BLaER1 treated with 17β-estradiol and CSF1 and Interleukin-3, amounts not matched to agents 10 nM and 100 nM (cell line): ENCODE measurements around the gene DNMT3A.

Experiments used
- H3K27ac ChIP-seq, 11 experiments: shearing (Covaris generic); formaldehyde crosslinking; 2 replicates each; pipeline ENCODE4 v1.8.1; 2022
- H3K27me3 ChIP-seq, 11 experiments: shearing (Covaris generic); formaldehyde crosslinking; 2 replicates each; pipeline ENCODE4 v1.8.1; 2022
- H3K36me3 ChIP-seq, 11 experiments: shearing (Covaris generic); formaldehyde crosslinking; 2 replicates each; pipeline ENCODE4 v1.8.1; 2022
- H3K4me1 ChIP-seq, 10 experiments: shearing (Covaris generic); formaldehyde crosslinking; 2 replicates each; pipeline ENCODE4 v1.8.1; 2022
- H3K4me2 ChIP-seq, 11 experiments: shearing (Covaris generic); formaldehyde crosslinking; 2 replicates each; pipeline ENCODE4 v1.8.1; 2022
- H3K4me3 ChIP-seq, 10 experiments: shearing (Covaris generic); formaldehyde crosslinking; 2 replicates each; pipeline ENCODE4 v1.8.1; 2022
- H3K9ac ChIP-seq, 11 experiments: shearing (Covaris generic); formaldehyde crosslinking; 2 replicates each; pipeline ENCODE4 v1.8.1; 2022
- H3K9me3 ChIP-seq, 11 experiments: shearing (Covaris generic); formaldehyde crosslinking; replicated peaks in 1 of 11; 2 replicates each; pipeline ENCODE4 v1.8.1; 2022
- H4K20me1 ChIP-seq, 11 experiments: shearing (Covaris generic); formaldehyde crosslinking; 2 replicates each; pipeline ENCODE4 v1.8.1; 2022
- Cebpa-rat ChIP-seq, 11 experiments: shearing (Covaris generic); IDR thresholded peaks; 2 replicates each; pipeline ENCODE4 v1.8.1; 2022

Gene DNMT3A

GRCh38 chr2:25330937-25331336 lies 10.8 kb downstream of the DNMT3A start:
- TF ChIP-seq Cebpa-rat (IDR thresholded peaks at IDR 0.05) = no peak
- Histone ChIP-seq H3K4me3 (no peak overlapping the region), H3K9me3 (peaks cover 19 to 31% (median 22%) of the 10 kb centered on the region in 11 experiments), H3K4me1 (peaks cover 29 to 44% (median 42%) of the 10 kb centered on the region in 10 experiments), H3K27ac (no peak overlapping the region), H3K4me2 (0 out of 22 replicates have a peak overlapping the region, but pooled peaks of 1 of the 11 experiments have one; percentile 9), H3K9ac (no peak overlapping the region), H3K27me3 (no peaks in the 10 kb centered on the region), H4K20me1 (peaks cover 56 to 91% (median 71%) of the 10 kb centered on the region in 11 experiments), H3K36me3 (peaks cover 18 to 40% (median 21%) of the 10 kb centered on the region in 11 experiments)

GRCh38 chr2:25330273-25330672 lies 11.5 kb downstream of the DNMT3A start:
- peaks cover 24 to 41% (median 38%) of the 10 kb centered on the region in 10 experiments for H3K4me1 ChIP-seq
- H3K4me3 ChIP-seq = no peak overlapping the region
- no peak overlapping the region for H3K4me2 ChIP-seq
- H4K20me1 ChIP-seq = peaks cover 51 to 91% (median 66%) of the 10 kb centered on the region in 11 experiments
- H3K27me3 ChIP-seq = no peaks in the 10 kb centered on the region
- peaks cover 18 to 40% (median 21%) of the 10 kb centered on the region in 11 experiments for H3K36me3 ChIP-seq
- TF ChIP-seq Cebpa-rat (IDR thresholded peaks at IDR 0.05) = no peak
- H3K9me3 ChIP-seq = peaks cover 19 to 31% (median 22%) of the 10 kb centered on the region in 11 experiments
- no peak overlapping the region for H3K9ac ChIP-seq
- no peak overlapping the region for H3K27ac ChIP-seq

- Histone ChIP-seq H3K27me3 (no peaks in the 10 kb centered on the region), H3K9ac (no peak overlapping the region), H3K27ac (no peak overlapping the region), H3K36me3 (peaks cover 18 to 40% (median 21%) of the 10 kb centered on the region in 11 experiments), H4K20me1 (peaks cover 40 to 90% (median 65%) of the 10 kb centered on the region in 11 experiments; a peak in 21 of 22 replicates), H3K4me3 (no peak overlapping the region), H3K4me1 (peaks cover 14 to 42% (median 37%) of the 10 kb centered on the region in 10 experiments; a peak in 19 of 20 replicates), H3K9me3 (peaks cover 19 to 31% (median 22%) of the 10 kb centered on the region in 11 experiments), H3K4me2 (no peak overlapping the region)
- no peak for TF ChIP-seq Cebpa-rat (IDR thresholded peaks at IDR 0.05)
These were observed 13.3 kb downstream of the DNMT3A start for GRCh38 chr2:25328152-25329085.

GRCh38 chr2:25326326-25327013 lies 15.3 kb downstream of the DNMT3A start:
- H3K9me3 ChIP-seq = peaks cover 19 to 31% (median 22%) of the 10 kb centered on the region in 11 experiments
- no peak overlapping the region for H3K9ac ChIP-seq
- peaks cover 13 to 45% (median 37%) of the 10 kb centered on the region in 10 experiments; a peak in 19 of 20 replicates for H3K4me1 ChIP-seq
- H4K20me1 ChIP-seq = peaks cover 28 to 90% (median 58%) of the 10 kb centered on the region in 11 experiments; a peak in 20 of 22 replicates
- H3K4me2 ChIP-seq = no peak overlapping the region
- H3K4me3 ChIP-seq = peak overlapping the region in 2 of 10 experiments; percentile 2 to 27; a peak in 1 of 20 replicates
- TF ChIP-seq Cebpa-rat (IDR thresholded peaks at IDR 0.05) = no peak
- no peak overlapping the region for H3K27ac ChIP-seq
- H3K27me3 ChIP-seq = no peaks in the 10 kb centered on the region
- peaks cover 18 to 44% (median 21%) of the 10 kb centered on the region in 11 experiments for H3K36me3 ChIP-seq

GRCh38 chr2:25324905-25325592 lies 16.7 kb downstream of the DNMT3A start:
- no peak overlapping the region for H3K27ac ChIP-seq

GRCh38 chr2:25324251-25324650 lies 17.5 kb downstream of the DNMT3A start:
- TF ChIP-seq Cebpa-rat (IDR thresholded peaks at IDR 0.05) = no peak
- Histone ChIP-seq H3K4me2 (peak overlapping the region in 2 of 11 experiments; percentile 16 to 26; a peak in 3 of 22 replicates), H3K27ac (no peak overlapping the region), H3K4me1 (peaks cover 9 to 43% (median 32%) of the 10 kb centered on the region in 10 experiments; a peak in 19 of 20 replicates), H3K9ac (no peak overlapping the region), H3K9me3 (peaks cover 19 to 31% (median 22%) of the 10 kb centered on the region in 11 experiments), H4K20me1 (peaks cover 9 to 89% (median 41%) of the 10 kb centered on the region in 11 experiments; a peak in 15 of 22 replicates), H3K4me3 (no peak overlapping the region), H3K27me3 (no peaks in the 10 kb centered on the region), H3K36me3 (peaks cover 18 to 40% (median 21%) of the 10 kb centered on the region in 11 experiments)

More at GRCh38 chr2:25324905-25325592, 16.7 kb downstream of the DNMT3A start:
- Histone ChIP-seq H4K20me1 (peaks cover 15 to 90% (median 49%) of the 10 kb centered on the region in 11 experiments; a peak in 16 of 22 replicates), H3K4me2 (peak overlapping the region in 7 of 11 experiments; percentile 3 to 39 (median 15); a peak in 8 of 22 replicates), H3K9me3 (peaks cover 19 to 31% (median 22%) of the 10 kb centered on the region in 11 experiments), H3K4me1 (peaks cover 9 to 41% (median 32%) of the 10 kb centered on the region in 10 experiments; a peak in 19 of 20 replicates), H3K36me3 (peaks cover 18 to 40% (median 21%) of the 10 kb centered on the region in 11 experiments), H3K27me3 (no peaks in the 10 kb centered on the region), H3K4me3 (no peak overlapping the region), H3K9ac (no peak overlapping the region)
- no peak for TF ChIP-seq Cebpa-rat (IDR thresholded peaks at IDR 0.05)

- Histone ChIP-seq H3K9me3 (peaks cover 19 to 27% (median 22%) of the 10 kb centered on the region in 11 experiments), H3K9ac (no peak overlapping the region), H3K27me3 (no peaks in the 10 kb centered on the region), H3K4me2 (peak overlapping the region in 3 of 11 experiments; percentile 16 to 45 (median 44); a peak in 4 of 22 replicates), H3K36me3 (peaks cover 18 to 35% (median 21%) of the 10 kb centered on the region in 11 experiments), H3K4me1 (peaks cover 9 to 43% (median 32%) of the 10 kb centered on the region in 10 experiments; a peak in 19 of 20 replicates), H3K27ac (no peak overlapping the region), H3K4me3 (no peak overlapping the region), H4K20me1 (peaks cover 5 to 83% (median 35%) of the 10 kb centered on the region in 11 experiments; a peak in 13 of 22 replicates)
- TF ChIP-seq Cebpa-rat (IDR thresholded peaks at IDR 0.05) = no peak
These were observed 18.0 kb downstream of the DNMT3A start for GRCh38 chr2:25323610-25324189.
